ENCODE data around the gene MEPCE. TPM values are rescaled to one million over a fixed set of nuclear protein-coding genes. Genes with fewer than 3 reads are reported as not detected.

Gene MEPCE
- total RNA-seq, 1 experiment from 2014 or later, result 85.9 TPM

DNA sequence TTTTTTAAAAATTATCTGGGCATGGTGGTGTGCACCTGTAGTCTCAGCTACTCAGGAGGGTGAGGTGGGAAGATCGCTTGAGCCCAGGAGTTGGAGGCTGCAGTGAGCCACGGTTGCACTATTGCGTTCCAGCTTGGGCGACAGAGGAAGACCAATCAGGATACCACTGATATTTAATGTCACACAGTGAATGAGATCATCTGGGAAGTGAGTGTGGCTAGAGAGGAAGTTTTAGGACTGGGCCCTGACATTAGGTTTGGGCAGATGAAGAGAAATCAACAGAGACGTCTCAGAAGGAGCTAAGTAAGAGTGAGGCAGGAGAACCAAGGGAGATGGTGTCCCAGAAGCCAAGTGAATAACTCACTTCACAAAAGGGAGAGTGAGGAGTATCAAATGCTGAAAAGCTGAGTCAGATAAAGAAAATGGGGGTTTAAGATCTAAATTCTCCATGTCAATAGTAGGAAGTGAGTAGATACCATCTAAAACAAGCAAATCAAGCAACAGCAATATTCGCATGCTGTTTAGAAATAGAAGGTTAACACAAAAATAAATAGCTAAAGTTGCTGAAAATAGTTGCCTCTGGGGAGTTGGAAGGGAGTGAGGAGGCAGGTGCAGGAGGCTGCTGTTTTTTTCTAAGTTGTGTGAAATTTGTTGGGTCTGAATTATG, 44.9 kb upstream of the MEPCE start:
- H3K36me3 ChIP-seq (ENCODE audit: insufficient read depth, low read length, poor library complexity, severe bottlenecking), result no peaks in the 10 kb centered on the region
- H3K4me1 ChIP-seq (ENCODE audit: insufficient read depth, low read length, poor library complexity, severe bottlenecking), result no peaks in the 10 kb centered on the region
- TF ChIP-seq, protein P1, sequence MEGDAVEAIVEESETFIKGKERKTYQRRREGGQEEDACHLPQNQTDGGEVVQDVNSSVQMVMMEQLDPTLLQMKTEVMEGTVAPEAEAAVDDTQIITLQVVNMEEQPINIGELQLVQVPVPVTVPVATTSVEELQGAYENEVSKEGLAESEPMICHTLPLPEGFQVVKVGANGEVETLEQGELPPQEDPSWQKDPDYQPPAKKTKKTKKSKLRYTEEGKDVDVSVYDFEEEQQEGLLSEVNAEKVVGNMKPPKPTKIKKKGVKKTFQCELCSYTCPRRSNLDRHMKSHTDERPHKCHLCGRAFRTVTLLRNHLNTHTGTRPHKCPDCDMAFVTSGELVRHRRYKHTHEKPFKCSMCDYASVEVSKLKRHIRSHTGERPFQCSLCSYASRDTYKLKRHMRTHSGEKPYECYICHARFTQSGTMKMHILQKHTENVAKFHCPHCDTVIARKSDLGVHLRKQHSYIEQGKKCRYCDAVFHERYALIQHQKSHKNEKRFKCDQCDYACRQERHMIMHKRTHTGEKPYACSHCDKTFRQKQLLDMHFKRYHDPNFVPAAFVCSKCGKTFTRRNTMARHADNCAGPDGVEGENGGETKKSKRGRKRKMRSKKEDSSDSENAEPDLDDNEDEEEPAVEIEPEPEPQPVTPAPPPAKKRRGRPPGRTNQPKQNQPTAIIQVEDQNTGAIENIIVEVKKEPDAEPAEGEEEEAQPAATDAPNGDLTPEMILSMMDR (conservative IDR thresholded peaks at IDR 0.05; ENCODE audit: low read depth, low read length), result no peak
- TF ChIP-seq EZH2 (IDR thresholded peaks at IDR 0.05; ENCODE audit: borderline replicate concordance, low read depth, low read length, poor library complexity, severe bottlenecking), result no peak
- BruUV-seq (replicated peaks), result no TSS peak
- H3K9me3 ChIP-seq (ENCODE audit: low read depth, low read length, poor library complexity, severe bottlenecking), result no peaks in the 10 kb centered on the region
- H3K27ac ChIP-seq (ENCODE audit: low read depth, low read length, poor library complexity, severe bottlenecking), result no peak overlapping the region
- no peak for DNase-seq (ENCODE audit: low spot score)
- ChIA-PET CTCF (no interaction called here), POLR2A (ENCODE audit: low non-redundant PET) (no interaction called here)
- intact Hi-C loops (cut with micrococcal nuclease; ENCODE audit: unreplicated experiment), result no loop called here
- no peaks in the 10 kb centered on the region for H3K27me3 ChIP-seq (replicated peaks; ENCODE audit: insufficient read depth, low read depth, low read length, poor library complexity)
- H3K4me3 ChIP-seq (ENCODE audit: low read depth, low read length, poor library complexity, severe bottlenecking), result no peak overlapping the region

DNA sequence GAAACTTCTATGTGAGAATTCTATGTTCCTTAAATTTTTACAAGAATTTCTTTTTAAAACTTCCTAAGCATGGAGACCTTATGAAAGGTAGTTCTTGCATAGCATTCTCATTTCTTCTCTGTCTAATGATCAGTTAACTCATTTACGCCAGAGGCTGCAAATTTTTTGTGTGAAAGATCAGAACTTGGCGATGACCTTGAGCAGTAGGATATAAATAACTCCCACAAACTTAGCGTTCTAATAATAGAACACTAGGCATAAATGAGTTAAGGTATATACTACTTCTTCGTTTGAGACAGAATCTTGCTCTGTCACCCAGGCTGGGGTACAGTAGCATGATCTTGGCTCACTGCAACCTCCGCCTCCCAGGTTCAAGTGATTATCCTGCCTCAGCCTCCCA, 42.7 kb upstream of the MEPCE start:
- no TSS peak for BruUV-seq (replicated peaks)

DNA sequence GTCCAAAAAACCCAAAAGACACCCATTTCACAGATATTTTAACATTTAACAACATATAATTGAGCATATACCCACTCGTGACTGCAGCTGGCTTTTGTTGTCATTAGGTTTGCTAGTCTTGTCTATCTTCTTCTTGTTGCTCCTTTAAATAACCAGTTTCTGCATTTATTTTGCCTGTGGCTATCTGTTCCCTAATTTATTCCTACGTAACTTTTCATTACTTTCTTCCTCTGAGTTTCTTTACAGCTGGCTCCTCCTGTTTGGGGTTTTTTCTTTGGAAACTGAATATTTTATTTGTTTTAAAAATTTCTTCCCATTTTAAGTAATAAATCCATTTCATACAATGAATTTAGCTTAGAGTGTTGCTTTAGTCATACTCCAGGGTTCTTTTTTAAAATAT, 41.9 kb upstream of the MEPCE start:
- H3K4me3 ChIP-seq (ENCODE audit: low read depth, low read length, poor library complexity, severe bottlenecking), result no peak overlapping the region
- TF ChIP-seq EZH2 (IDR thresholded peaks at IDR 0.05; ENCODE audit: borderline replicate concordance, low read depth, low read length, poor library complexity, severe bottlenecking), result no peak
- TF ChIP-seq, protein P1 (conservative IDR thresholded peaks at IDR 0.05; ENCODE audit: low read depth, low read length), result no peak
- no peaks in the 10 kb centered on the region for H3K27me3 ChIP-seq (replicated peaks; ENCODE audit: insufficient read depth, low read depth, low read length, poor library complexity)
- no peak for DNase-seq (ENCODE audit: low spot score)
- no peaks in the 10 kb centered on the region for H3K9me3 ChIP-seq (ENCODE audit: low read depth, low read length, poor library complexity, severe bottlenecking)
- no peak overlapping the region for H3K27ac ChIP-seq (ENCODE audit: low read depth, low read length, poor library complexity, severe bottlenecking)
- intact Hi-C loops (cut with micrococcal nuclease; ENCODE audit: unreplicated experiment), result no loop called here
- CTCF ChIA-PET, result no interaction called here
- POLR2A ChIA-PET (ENCODE audit: low non-redundant PET), result no interaction called here
- no TSS peak for BruUV-seq (replicated peaks)
- no peaks in the 10 kb centered on the region for H3K4me1 ChIP-seq (ENCODE audit: insufficient read depth, low read length, poor library complexity, severe bottlenecking)
- H3K36me3 ChIP-seq (ENCODE audit: insufficient read depth, low read length, poor library complexity, severe bottlenecking), result no peaks in the 10 kb centered on the region

More for the DNA sequence above, 42.7 kb upstream of the MEPCE start:
- H3K36me3 ChIP-seq (ENCODE audit: insufficient read depth, low read length, poor library complexity, severe bottlenecking), result no peaks in the 10 kb centered on the region
- intact Hi-C loops (cut with micrococcal nuclease; ENCODE audit: unreplicated experiment), result no loop called here
- H3K4me1 ChIP-seq (ENCODE audit: insufficient read depth, low read length, poor library complexity, severe bottlenecking), result no peaks in the 10 kb centered on the region
- DNase-seq (ENCODE audit: low spot score), result no peak
- no peak overlapping the region for H3K27ac ChIP-seq (ENCODE audit: low read depth, low read length, poor library complexity, severe bottlenecking)
- TF ChIP-seq, protein P1 (conservative IDR thresholded peaks at IDR 0.05; ENCODE audit: low read depth, low read length), result no peak
- TF ChIP-seq EZH2 (IDR thresholded peaks at IDR 0.05; ENCODE audit: borderline replicate concordance, low read depth, low read length, poor library complexity, severe bottlenecking), result no peak
- H3K27me3 ChIP-seq (replicated peaks; ENCODE audit: insufficient read depth, low read depth, low read length, poor library complexity), result no peaks in the 10 kb centered on the region
- no peaks in the 10 kb centered on the region for H3K9me3 ChIP-seq (ENCODE audit: low read depth, low read length, poor library complexity, severe bottlenecking)
- POLR2A ChIA-PET (ENCODE audit: low non-redundant PET), result no interaction called here
- no peak overlapping the region for H3K4me3 ChIP-seq (ENCODE audit: low read depth, low read length, poor library complexity, severe bottlenecking)
- CTCF ChIA-PET, result no interaction called here
